Islet of Langerhans (tissue), 1 donor: ENCODE data around the gene ZBED4.
"Not testable (repeated sequence)": the region's sequence is repeated elsewhere in the genome, so short reads cannot be mapped to it uniquely, and the experiment has no call there.

ENCODE experiments used
- FAIRE-seq: peaks from one replicate; lab custom pipeline; 2011; peaks lifted over from hg19 to GRCh38; lab: Jason Lieb, UNC

Gene ZBED4

DNA sequence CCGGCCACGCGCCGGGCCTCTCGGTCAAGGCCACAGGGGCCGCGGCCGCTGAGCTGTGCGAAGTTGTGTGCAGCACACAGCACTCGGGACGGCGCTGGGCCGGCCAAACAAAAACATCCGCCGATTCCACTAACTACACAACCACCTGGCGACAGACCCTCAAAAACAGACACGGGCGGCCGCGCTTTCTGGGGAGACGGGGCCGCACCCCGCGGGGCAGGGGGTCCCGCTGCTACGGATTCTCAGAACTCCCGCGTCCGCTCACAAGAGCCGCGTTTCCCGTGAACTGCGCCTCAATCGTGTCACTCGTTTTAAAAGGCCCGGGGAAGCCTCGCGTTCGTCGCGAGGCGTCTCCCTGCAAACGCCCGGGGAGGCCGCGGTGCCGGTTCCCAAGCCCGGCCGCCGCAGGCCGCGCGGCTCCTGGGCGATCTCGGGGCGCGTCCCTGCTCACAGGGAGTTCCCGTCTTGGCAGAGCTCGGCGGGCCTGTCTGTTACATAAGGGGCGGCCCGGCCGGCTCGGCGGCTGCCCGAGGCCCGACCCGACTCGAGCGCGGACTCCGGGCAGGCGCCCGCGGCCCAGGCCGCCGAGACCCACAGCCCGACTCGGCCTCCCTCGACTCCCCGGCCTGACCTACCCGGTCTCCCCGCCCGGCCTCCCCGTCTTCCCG lies 26.9 kb upstream of the ZBED4 start:
- no peak for FAIRE-seq

GRCh38 chr22:49827271-49827852 lies 26.3 kb upstream of the ZBED4 start:
- no peak for FAIRE-seq

GRCh38 chr22:49827853-49828598 lies 25.6 kb upstream of the ZBED4 start, which contains the start of gene BRD1:
TSS of gene BRD1 (minus strand) at chr22:49827873. CDS start at chr22:49824317, 3,556 bp downstream.
- no peak for FAIRE-seq

DNA sequence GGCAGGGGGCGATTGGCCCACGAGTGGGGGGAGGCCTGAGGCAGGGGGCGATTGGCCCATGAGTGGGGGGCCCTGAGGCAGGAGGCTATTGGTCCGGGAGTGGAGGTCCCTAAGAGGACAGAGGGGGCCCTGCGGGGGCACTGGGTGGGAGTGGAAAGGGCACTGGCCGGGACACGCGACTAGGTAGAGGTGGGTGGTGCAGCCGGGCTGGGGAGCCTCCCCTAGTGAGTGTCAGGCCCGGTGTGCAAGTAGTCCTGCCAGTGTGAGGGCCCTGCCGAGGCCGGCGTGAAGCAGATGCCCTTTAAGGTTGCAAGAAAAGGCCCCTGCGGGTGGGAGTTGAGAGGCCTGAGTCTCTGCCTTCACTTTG lies 25.1 kb upstream of the ZBED4 start:
- no peak for FAIRE-seq

DNA sequence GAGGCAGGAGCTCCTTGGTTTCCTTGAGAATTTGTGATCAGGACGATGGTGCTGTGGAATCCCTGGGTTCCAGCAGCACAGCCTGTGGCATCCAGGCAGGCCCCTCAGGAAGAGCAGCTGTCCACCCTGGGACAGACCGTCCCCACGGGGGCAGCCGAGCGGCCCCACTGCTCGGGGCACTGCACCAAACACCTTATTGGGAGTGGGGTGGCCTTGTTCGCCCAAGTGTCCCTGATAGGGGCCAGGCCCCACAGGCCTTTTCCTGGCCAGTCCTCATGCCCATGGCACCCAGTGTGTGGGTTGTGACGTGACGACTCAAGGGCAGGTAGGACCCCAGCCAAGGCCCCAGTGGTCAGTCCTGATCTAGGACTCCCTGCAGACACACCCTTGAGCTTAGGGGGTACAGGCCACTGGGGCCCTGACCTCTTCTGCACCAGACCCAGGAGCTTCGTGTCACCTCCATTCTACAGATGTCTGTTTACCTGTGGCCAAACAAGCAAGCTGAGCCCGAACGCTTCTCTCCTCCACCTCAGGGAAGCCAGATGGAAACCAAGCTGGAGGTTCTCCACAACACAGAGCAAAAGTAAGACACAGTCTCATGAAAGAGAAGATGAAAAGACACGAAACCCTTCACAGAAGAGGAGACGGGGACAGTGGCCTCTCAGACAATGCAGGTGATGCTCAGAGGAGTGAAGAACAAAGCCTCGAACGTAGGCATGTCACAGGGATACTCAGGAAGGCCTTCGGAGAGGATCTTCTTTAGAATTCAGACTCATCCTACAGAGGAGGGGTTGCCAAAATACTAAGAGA lies 24.4 kb upstream of the ZBED4 start:
- no peak for FAIRE-seq

DNA sequence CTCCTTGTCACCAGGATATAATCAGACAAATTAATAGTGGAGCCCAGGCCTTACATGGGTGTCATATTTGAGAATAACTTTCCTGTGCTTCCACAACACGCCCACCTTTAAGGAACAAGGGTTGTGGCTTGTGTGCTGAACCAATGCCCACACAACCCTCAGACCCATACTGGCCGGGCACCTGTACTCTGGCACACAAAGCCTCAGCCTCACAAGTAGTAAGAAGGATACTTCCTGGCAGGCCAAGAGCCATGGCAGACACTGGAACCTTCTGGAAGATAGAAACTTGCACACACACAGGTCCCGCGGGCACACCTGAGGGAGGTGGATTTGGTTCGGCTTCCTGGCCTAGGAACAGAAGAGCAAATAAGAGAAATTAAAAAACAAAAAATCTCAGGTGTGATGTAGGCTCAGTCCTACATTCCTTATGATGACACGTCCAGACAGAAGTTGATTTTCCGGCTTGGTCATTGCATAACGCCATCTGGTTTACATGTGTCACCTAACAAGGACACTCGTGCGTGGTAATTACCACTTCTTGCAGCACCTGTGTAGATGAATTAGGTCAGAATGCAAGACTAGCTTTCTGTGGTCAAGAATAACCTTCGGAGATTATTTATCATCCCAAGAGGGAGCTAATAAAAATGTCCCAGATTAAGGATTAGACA lies 20.2 kb upstream of the ZBED4 start:
- FAIRE-seq, result peak; percentile 99

GRCh38 chr22:49838771-49839717 lies 14.6 kb upstream of the ZBED4 start:
- no peak for FAIRE-seq

DNA sequence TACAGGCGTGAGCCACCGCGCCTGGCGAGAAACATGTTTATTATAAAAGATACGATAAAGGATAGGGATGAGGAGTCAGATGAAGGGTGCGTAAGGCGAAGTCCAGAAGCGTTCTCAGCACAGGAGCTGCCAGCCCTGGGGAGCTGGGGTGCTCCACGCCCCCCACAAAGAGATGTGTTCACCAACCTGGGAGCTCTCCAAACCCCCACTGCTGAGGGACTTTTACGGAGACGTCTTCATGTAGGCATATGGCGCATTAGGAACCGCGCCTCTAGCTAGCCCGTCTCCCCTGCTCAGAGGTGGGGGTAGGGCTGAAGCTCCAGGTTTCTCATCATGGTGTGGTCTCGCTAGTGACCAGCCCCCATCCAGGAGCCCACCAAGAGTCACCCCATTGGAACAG lies 8.4 kb upstream of the ZBED4 start:
- FAIRE-seq, result no peak

DNA sequence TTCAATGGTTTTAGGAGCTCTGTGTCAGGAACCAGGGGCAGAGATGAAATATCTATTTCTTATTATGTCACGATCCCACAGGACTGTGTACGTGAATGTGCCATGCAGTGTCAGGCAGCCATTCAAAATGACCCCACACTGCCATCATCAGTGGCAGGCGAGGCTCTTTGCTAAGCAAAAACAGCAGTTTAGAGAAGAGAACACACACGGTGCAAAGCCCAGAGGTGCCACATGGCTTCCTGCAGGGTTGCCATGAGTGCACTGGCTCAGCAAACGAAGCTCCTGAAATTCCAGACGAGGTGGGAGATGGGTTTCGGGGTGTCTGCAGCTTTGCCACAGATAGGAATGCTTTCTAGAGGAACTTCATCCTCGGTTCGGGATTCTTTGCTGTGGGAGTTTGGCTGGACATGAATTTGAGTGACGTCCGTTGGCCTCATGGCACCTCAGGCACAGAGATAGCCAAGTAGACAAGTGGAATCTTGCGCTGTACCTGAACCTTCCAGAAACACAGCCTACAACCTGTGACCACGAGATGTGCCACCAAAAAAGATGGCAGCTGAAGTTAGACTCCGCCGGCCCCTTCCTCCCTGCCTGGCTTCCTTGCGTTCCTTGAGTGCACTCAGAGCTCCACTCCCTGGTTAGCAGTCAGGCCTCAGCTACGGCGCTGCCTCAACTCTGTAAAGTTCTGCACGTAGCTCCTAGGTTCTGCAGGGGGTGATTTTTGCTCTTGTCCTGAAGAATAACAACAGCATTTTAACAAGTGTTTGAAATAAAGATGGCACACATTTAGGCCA lies 7.8 kb upstream of the ZBED4 start:
- FAIRE-seq, result no peak

- no peak for FAIRE-seq
These were observed 5.6 kb upstream of the ZBED4 start for GRCh38 chr22:49847751-49848689.

DNA sequence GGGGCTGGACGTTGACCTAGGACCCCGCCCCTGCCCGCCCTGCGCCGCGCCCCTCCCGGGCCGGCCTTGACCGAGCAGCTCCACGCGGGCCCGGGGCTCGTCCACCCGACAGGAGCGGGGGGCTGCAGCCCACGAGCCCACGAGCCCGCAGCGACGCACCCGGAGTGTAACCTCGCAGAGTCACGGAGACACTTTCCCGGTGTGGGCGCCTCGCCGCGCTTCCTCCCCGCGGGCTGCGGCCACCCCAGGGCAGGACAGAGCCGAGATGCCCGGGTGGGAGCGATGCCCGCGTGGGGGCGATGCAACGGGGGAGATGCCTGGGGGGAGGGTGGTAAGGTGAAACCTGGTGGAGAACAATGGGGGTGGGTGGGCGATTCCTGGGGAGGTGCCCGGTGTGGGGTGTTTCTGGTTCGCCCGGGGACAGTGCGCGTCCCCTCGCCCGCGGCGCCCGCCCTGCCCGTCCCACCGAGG lies 4.9 kb upstream of the ZBED4 start:
- no peak for FAIRE-seq

DNA sequence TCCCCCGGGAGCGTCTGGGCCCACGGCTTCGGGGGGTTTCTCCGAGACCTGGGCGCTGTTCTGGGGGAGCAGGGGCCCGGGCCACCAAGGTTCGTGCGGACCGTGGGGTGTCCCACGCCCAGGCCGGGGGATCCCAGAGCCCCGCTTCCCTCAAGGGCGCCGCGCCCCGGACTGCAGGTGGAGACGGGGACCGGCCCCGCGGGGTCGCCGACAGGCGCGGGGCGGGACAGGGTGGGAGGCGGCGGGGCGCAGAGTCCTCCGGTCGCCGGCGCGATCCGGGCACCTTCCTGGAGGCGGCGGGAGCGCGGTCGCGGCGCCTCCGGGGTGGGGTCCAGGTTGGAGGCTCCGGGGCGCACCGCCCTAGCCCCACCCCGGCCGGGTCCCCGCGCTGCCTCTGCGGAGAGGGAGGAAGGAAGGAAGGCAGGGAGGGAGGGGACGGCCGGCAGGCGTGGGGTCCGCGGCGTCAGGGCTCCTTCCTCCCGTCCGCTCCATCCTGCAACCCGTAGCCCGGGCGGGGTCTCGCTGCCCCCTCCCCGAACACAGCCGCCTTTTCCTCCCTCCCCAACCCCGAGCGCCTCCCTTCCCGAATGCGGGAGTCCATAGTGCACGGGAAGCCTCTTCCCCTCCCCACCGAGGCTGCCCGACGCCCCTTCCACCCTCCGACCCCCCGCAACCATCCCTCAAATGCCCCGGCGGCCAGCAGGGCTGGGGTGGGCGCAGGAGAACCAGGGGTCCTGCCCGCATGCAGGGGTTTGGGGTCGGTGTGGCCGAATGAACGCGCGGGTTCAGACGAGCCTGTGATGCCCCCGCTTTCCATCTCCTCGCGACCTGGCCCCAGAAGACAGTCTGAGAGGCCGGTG lies 4.3 kb upstream of the ZBED4 start:
- no peak for FAIRE-seq

GRCh38 chr22:49850021-49850911 lies 3.4 kb upstream of the ZBED4 start:
- FAIRE-seq, result no peak

DNA sequence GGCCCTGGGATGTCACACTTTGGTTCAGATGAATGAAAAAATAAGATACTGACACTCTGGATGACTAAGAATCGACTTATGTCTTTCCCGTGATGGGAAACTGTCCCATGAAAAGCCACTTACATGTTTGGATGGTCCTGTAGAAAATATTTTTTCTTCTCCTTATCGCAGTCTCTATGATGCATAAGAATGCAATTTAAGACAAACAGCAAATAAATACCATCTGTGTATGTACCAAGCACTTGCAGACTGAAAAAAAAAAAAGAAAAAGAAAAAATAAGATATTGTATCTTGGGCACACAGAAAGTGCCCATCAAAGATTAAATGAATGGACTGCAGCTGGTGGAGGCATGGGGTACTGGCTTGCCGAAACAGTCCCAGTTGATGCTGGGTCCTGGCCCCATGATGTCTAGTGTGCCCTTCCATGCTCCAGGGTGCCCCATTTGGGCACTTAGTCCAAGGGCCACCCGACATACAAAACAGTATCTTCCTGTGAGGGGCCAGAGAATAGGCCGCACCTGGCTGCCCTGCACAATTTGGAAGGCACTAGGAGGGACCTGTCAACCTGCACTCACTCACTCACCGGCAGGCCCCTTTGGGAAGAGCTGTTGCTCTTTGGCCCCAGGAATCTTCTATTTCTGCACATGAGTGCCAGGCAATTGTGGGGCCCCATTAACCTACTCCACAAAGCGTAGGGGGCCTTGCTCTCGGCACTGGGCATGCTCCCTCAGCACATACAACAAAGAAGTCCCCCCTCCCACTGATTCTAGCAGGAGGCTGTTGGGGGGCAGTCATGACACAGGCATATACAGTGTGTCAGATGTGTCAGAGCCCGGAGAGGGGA lies 2.5 kb upstream of the ZBED4 start:
- no peak for FAIRE-seq

- FAIRE-seq, result not testable (repeated sequence)
These were observed 1.1 kb upstream of the ZBED4 start for GRCh38 chr22:49852568-49852897.
